Mesothelial cell of epicardium (in vitro differentiated cells): Measurements from ENCODE around the gene SPIRE2. TPM values are rescaled to one million over a fixed set of nuclear protein-coding genes. Genes with fewer than 3 reads are reported as not detected.

ENCODE experiments used
- DNase-seq, 2 experiments: peaks; one replicate each; pipeline ENCODE4 v3.0.0; 2021; ENCODE audit warnings: low spot score in 2 of 2; ENCODE audit not compliant: unreplicated experiment in 2 of 2
- H3K27ac Mint-ChIP-seq: 2 replicates; pipeline ENCODE4 v1.8.0; 2021; ENCODE audit warnings: mixed read lengths
- H3K27me3 Mint-ChIP-seq: 2 replicates; pipeline ENCODE4 v1.8.0; 2021; ENCODE audit warnings: low read depth, mixed read lengths
- H3K36me3 Mint-ChIP-seq: 2 replicates; pipeline ENCODE4 v1.8.0; 2021; ENCODE audit warnings: mixed read lengths
- H3K4me1 Mint-ChIP-seq: 2 replicates; pipeline ENCODE4 v1.8.0; 2021; ENCODE audit warnings: mixed read lengths
- H3K4me3 Mint-ChIP-seq: 2 replicates; pipeline ENCODE4 v1.8.0; 2021; ENCODE audit warnings: mild to moderate bottlenecking, moderate library complexity, mixed read lengths
- H3K9me3 Mint-ChIP-seq: 2 replicates; pipeline ENCODE4 v1.8.0; 2021; ENCODE audit warnings: mixed read lengths
- total RNA-seq: library from RNA; stranded (reverse); gene quantifications from 3 replicates; pipeline ENCODE4 v1.2.1, GENCODE V29; 2021
- TF ChIP-seq, protein P1 (sequence below): fragments of 200-600 bp; sonication (generic); IDR thresholded peaks from one replicate; pipeline ENCODE4 v1.5.0; 2021; ENCODE audit warnings: antibody characterized with exemption; ENCODE audit not compliant: unreplicated experiment

The SPIRE2 gene
- total RNA-seq, 1 donor from 2014 or later = 6.8 TPM

DNA sequence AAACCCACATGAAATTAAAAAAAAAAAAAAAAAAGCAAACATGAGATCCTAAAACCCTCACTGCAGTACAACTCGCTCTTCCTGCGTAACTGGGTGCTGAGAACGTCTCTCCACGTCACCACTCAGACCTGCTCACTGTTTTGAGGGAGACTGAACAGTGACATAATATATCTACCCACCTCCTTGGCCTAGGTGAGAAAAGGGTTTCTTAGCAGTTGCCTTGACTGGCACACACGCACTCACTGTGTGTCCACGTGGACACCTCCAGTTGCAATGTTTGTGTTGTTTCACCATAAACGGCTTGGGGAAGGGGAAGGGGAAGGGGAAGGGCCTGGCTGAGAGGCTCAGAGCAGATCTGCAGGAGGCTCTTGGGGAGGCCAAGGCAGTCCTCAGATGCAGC lies 43.9 kb upstream of the SPIRE2 start:
- TF ChIP-seq, protein P1, sequence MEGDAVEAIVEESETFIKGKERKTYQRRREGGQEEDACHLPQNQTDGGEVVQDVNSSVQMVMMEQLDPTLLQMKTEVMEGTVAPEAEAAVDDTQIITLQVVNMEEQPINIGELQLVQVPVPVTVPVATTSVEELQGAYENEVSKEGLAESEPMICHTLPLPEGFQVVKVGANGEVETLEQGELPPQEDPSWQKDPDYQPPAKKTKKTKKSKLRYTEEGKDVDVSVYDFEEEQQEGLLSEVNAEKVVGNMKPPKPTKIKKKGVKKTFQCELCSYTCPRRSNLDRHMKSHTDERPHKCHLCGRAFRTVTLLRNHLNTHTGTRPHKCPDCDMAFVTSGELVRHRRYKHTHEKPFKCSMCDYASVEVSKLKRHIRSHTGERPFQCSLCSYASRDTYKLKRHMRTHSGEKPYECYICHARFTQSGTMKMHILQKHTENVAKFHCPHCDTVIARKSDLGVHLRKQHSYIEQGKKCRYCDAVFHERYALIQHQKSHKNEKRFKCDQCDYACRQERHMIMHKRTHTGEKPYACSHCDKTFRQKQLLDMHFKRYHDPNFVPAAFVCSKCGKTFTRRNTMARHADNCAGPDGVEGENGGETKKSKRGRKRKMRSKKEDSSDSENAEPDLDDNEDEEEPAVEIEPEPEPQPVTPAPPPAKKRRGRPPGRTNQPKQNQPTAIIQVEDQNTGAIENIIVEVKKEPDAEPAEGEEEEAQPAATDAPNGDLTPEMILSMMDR = no peak
- H3K9me3 Mint-ChIP-seq = no peaks in the 10 kb centered on the region
- H3K27me3 Mint-ChIP-seq = no peaks in the 10 kb centered on the region
- peaks cover 21% of the 10 kb centered on the region for H3K36me3 Mint-ChIP-seq
- no peaks in the 10 kb centered on the region for H3K4me1 Mint-ChIP-seq
- no peak for DNase-seq
- no peak overlapping the region for H3K4me3 Mint-ChIP-seq
- H3K27ac Mint-ChIP-seq = no peak overlapping the region

DNA sequence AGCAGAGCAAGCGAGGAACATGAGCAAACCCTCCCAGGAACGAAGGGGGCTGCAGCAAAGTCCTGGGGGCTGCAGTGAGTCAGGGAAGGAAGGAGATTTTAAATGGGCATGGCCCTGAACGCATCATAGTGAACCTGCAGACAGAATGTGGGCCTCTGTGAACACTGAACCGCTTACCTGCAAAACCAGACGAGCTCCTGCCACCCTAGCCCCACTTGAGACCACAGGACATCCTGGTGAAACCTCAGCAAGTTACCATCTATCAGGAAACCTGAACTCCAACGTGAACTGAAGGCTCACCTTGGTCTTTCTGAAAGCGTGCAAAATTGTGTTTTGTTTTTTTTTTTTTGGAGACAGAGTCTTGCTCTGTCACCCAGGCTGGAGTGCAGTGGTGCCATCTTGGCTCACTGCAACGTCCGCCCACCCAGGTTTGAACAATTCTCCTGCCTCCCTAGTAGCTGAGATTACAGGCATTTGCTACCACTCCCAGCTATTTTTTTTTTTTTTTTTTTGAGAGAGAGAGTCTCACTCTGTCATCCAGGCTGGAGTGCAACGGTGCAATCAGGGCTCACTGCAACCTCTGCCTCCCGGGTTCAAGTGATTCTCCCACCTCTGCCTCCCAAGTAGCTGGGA lies 42.6 kb upstream of the SPIRE2 start:
- H3K27me3 Mint-ChIP-seq = no peaks in the 10 kb centered on the region
- no peaks in the 10 kb centered on the region for H3K4me1 Mint-ChIP-seq
- TF ChIP-seq, protein P1 = no peak
- H3K9me3 Mint-ChIP-seq = no peaks in the 10 kb centered on the region
- DNase-seq = no peak
- H3K27ac Mint-ChIP-seq = no peak overlapping the region
- H3K4me3 Mint-ChIP-seq = no peak overlapping the region
- H3K36me3 Mint-ChIP-seq = peaks cover 26% of the 10 kb centered on the region

DNA sequence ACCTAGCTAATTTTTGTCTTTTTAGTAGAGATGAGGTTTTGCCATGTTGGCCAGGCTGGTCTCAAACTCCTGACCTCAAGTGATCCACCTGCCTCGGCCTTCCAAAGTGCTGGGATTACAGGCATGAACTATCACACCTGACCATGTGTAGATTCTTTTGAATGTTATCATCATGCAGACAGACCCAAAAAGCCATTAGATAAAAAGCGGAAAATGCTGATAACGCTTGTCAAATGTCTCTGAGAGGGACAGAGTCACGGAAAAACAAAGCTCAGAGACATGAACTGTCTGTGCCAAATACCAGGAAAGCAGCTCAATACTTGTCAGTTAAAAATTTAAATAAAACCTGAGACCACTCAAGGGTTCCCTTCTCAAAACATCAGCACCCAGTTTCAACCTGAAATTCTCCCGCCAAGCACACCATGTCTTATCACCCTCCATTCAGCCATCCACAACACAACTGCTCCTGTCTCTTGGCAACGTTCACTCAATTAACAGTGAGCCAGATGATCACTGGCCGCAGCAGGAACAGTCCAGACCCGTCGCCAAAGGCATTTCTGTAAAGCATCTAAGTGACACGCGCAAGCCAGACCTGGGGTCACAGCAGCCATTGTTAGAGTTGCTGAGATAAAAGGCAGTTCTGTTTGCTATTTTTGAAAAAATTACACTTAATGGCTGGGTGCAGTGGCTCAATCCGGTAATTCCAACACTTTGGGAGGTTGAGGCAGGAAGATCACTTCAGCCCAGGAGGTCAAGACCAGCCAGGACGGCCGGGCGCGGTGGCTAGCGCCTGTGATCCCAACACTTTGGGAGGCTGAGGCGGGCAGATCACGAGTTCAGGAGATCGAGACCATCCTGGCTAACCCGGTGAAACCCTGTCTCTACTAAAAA lies 41.6 kb upstream of the SPIRE2 start:
- TF ChIP-seq, protein P1 = no peak
- no peak overlapping the region for H3K27ac Mint-ChIP-seq
- H3K9me3 Mint-ChIP-seq = no peaks in the 10 kb centered on the region
- no peak overlapping the region for H3K4me3 Mint-ChIP-seq
- peaks cover 27% of the 10 kb centered on the region for H3K36me3 Mint-ChIP-seq
- DNase-seq = no peak
- no peaks in the 10 kb centered on the region for H3K4me1 Mint-ChIP-seq
- H3K27me3 Mint-ChIP-seq = no peaks in the 10 kb centered on the region

DNA sequence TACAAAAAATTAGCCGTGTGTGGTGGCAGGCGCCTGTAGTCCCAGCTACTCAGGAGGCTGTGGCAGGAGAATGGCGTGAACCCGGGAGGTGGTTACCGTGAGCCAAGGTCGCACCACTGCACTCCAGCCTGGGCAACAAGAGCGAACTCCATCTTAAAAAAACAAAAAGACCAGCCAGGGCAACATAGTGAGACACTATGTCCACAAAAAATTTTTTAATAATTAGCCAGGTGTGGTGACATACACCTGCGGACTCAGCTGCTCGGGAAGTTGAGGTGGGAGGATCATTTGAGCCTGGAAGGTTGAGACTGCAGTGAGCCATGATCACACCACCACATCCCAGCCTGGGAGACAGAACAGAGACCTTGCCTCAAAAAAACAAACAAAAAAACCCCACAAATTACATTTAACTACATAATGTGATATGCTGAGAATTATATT lies 40.9 kb upstream of the SPIRE2 start:
- Mint-ChIP-seq H3K9me3 (no peaks in the 10 kb centered on the region), H3K27ac (no peak overlapping the region), H3K27me3 (no peaks in the 10 kb centered on the region), H3K36me3 (peaks cover 33% of the 10 kb centered on the region), H3K4me3 (no peak overlapping the region), H3K4me1 (no peaks in the 10 kb centered on the region)
- no peak for DNase-seq
- TF ChIP-seq, protein P1 = no peak

DNA sequence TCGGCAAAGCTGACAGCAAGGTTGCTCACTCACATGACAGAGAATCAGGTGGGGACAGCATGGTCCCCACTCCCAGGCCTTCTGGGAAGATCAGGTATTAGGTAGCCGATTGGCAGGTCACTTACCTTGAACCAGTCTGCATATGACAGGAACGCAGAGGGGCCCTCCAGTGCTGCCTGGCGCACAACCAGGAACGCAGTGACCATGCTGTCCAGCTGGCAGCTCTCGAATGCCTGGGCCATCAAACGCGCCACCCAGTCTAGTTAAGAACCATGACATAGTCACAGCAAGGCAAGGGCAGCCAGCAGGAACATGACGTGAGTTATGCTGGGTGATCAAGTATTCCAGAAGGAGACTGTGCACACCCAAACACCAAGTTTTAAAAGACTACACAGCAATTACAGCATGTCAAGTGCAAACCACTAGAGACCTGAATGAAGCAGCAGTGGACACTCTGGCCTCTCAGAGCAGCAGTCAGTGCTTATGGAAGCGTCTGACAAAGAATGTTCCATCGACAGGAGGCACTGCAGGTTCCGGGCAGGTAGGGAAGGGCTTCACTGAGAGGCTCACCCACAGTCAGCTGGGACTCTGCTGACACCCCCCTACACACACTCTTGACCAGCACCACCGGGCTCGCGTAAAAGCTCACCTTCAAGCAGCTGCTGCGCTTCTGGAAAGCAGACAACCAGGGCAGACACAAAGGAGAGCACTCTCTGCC lies 36.8 kb upstream of the SPIRE2 start:
- H3K27ac Mint-ChIP-seq = no peak overlapping the region
- no peak overlapping the region for H3K4me3 Mint-ChIP-seq
- no peak for DNase-seq
- H3K9me3 Mint-ChIP-seq = no peaks in the 10 kb centered on the region
- TF ChIP-seq, protein P1 = no peak
- no peaks in the 10 kb centered on the region for H3K27me3 Mint-ChIP-seq
- peaks cover 25% of the 10 kb centered on the region for H3K36me3 Mint-ChIP-seq
- no peaks in the 10 kb centered on the region for H3K4me1 Mint-ChIP-seq
